Measurements from ENCODE around the gene SELENBP1.

Gene SELENBP1

GRCh38 chr1:151343587-151343986 is 28.9 kb downstream of the SELENBP1 start:
- Mint-ChIP-seq H3K27ac (peak overlapping the region; percentile 100), H3K9me3 (no peaks in the 10 kb centered on the region), H3K36me3 (peaks cover 29% of the 10 kb centered on the region), H3K4me3 (no peak overlapping the region), H3K27me3 (no peaks in the 10 kb centered on the region), H3K4me1 (peaks cover 48% of the 10 kb centered on the region)
- ATAC-seq (ENCODE audit: low read depth), result no peak
- no peak for DNase-seq (ENCODE audit: low spot score in 2 of 2)

DNA sequence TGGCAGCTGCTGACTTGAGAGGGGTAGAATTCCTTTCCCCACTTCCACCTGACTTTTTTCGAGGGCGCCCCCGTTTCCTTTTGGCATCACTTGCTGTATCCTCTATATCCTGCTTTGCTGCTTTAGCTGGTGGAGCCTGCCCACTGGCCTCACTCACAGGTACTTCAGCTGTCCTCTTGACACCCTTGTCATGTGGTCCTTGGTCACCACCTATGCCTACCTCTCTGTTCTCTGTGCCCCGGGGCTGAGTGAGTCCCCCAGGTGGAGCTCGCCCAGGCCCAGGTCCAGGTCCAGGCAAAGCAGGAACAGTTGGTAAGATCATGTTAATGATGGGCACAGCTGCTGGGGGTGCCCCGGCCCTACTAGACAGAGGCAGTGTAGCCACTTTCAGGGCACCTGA is 29.9 kb downstream of the SELENBP1 start:
- Mint-ChIP-seq H3K27me3 (no peaks in the 10 kb centered on the region), H3K9me3 (no peaks in the 10 kb centered on the region), H3K4me1 (peaks cover 41% of the 10 kb centered on the region), H3K4me3 (no peak overlapping the region), H3K27ac (peak overlapping the region; percentile 82), H3K36me3 (peaks cover 29% of the 10 kb centered on the region)
- ATAC-seq (ENCODE audit: low read depth) (no peak), DNase-seq (ENCODE audit: low spot score in 2 of 2) (no peak)

- Mint-ChIP-seq H3K4me3 (no peak overlapping the region), H3K27ac (no peak overlapping the region), H3K9me3 (no peaks in the 10 kb centered on the region), H3K4me1 (peaks cover 39% of the 10 kb centered on the region), H3K36me3 (peaks cover 29% of the 10 kb centered on the region), H3K27me3 (no peaks in the 10 kb centered on the region)
- DNase-seq (ENCODE audit: low spot score in 2 of 2) (no peak), ATAC-seq (ENCODE audit: low read depth) (no peak)
These were observed 30.5 kb downstream of the SELENBP1 start for GRCh38 chr1:151342021-151342420.

DNA sequence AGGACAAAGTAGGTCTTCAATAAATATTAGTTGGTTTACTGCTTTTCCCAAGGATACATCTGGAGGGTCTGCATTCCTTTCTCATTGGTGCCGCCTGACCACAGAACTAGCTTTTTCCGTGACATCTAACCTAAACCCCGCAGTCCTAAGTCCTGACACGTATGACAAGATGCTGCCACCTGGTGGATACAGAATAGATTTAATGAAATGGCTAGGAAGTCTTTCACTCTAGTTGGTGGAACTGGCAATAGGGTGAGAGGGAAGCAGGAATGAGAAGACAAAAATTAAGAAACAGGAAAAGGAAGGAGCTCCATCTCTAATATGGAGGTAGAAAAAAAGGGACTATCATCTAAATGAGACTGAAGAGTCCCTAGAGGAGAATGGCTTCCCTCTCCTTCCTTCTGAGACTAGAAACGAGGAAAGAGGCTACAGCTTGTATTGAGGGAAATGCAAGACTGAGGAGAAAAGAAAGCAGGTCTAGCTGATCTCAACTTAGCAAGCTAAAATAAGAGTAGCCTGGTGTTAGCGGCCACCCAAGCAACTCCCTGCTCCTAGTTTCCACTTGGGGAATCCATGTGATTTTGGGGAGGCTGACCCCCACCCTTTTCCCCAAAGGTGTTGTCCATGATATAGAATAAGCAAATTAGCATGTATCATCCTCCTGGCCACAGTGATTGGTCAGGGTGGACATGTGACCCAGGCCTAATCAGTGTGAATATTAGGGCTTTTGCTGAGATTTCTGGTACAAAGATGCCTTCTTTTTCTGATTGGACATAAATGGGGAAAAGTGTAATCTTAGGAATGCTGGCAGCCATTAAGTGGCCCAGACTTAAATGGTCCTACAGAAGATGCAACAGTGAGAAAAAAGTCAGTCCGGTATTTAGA is 31.4 kb downstream of the SELENBP1 start:
- Mint-ChIP-seq H3K9me3 (no peaks in the 10 kb centered on the region), H3K27ac (peak overlapping the region; percentile 14), H3K36me3 (peaks cover 27% of the 10 kb centered on the region), H3K4me1 (peaks cover 32% of the 10 kb centered on the region), H3K4me3 (no peak overlapping the region), H3K27me3 (no peaks in the 10 kb centered on the region)
- peak; percentile 88 for ATAC-seq (ENCODE audit: low read depth)
- peak; percentile 46 to 63 for DNase-seq (ENCODE audit: low spot score in 2 of 2)

DNA sequence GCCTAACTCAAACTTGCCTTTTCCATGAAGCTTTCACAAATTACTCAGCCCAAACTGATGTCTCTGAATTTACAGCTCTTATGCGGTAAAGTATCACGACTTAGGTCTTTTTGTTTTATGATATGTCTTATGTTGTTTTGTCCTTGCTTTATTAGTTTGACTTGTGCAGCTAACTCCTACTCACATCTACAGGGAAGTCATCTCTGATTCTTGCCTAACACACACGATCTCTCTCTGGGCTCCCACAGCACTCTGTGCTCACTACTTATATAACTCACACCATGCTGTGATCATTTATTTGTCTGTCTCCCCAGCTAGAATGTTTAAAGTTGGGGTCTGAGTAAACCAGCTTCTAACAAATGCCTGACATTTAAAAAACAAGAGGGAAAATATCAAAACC is 35.9 kb downstream of the SELENBP1 start:
- H3K36me3 Mint-ChIP-seq, result peaks cover 6% of the 10 kb centered on the region
- H3K9me3 Mint-ChIP-seq, result no peaks in the 10 kb centered on the region
- H3K27me3 Mint-ChIP-seq, result no peaks in the 10 kb centered on the region
- no peak overlapping the region for H3K4me3 Mint-ChIP-seq
- no peak overlapping the region for H3K27ac Mint-ChIP-seq
- H3K4me1 Mint-ChIP-seq, result peaks cover 6% of the 10 kb centered on the region
- no peak for DNase-seq (ENCODE audit: low spot score in 2 of 2)
- ATAC-seq (ENCODE audit: low read depth), result no peak

GRCh38 chr1:151334822-151335221 is 37.7 kb downstream of the SELENBP1 start:
- Mint-ChIP-seq H3K36me3 (peaks cover 6% of the 10 kb centered on the region), H3K4me3 (no peak overlapping the region), H3K27ac (no peak overlapping the region), H3K4me1 (peaks cover under 1% of the 10 kb centered on the region), H3K27me3 (no peaks in the 10 kb centered on the region), H3K9me3 (no peaks in the 10 kb centered on the region)
- ATAC-seq (ENCODE audit: low read depth), result no peak
- DNase-seq (ENCODE audit: low spot score in 2 of 2), result no peak

DNA sequence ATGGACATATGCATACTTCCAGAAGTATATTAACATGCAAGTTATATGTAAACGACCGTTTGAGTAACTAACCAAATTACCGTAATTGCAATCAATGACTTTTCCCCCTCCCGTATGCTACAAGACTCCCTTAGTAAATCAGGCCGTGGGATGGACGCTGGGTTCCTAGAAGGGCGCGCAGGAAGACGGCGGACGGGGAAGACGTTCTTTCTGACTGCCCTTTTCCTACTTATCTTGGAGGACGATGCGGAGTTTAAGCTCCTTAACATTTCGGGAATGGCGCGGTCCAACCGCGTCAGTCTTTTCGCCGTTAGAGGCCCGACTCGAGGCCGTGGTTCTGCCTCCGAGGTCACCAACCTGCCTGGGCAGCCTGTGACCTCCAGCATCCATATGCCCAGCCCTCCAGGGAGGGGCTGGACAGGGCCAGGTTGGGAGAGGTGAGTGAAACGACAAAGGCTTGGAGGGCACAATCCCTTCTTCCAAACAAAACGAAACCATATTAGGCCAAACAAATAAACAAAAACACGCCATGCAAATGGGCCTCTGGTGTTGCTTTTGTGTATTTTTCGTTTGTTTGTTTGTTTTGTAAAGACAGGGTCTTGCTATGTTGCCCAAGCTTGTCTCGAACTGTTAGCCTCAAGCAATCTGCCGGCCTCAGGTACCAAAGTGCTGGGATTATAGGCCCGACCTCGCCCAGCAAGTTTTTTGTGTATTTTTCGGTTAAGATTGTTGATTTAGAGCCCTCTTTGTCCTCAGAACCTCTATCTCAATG is 44.4 kb downstream of the SELENBP1 start:
- peak overlapping the region; percentile 99 for H3K27ac Mint-ChIP-seq
- ATAC-seq (ENCODE audit: low read depth), result peak; percentile 1
- peak in 1 of 2 donors; percentile 20 for DNase-seq (ENCODE audit: low spot score in 2 of 2)
- peak overlapping the region; percentile 96 for H3K4me3 Mint-ChIP-seq
- H3K27me3 Mint-ChIP-seq, result no peaks in the 10 kb centered on the region
- H3K9me3 Mint-ChIP-seq, result no peaks in the 10 kb centered on the region
- H3K4me1 Mint-ChIP-seq, result peaks cover 24% of the 10 kb centered on the region
- H3K36me3 Mint-ChIP-seq, result peaks cover 15% of the 10 kb centered on the region

DNA sequence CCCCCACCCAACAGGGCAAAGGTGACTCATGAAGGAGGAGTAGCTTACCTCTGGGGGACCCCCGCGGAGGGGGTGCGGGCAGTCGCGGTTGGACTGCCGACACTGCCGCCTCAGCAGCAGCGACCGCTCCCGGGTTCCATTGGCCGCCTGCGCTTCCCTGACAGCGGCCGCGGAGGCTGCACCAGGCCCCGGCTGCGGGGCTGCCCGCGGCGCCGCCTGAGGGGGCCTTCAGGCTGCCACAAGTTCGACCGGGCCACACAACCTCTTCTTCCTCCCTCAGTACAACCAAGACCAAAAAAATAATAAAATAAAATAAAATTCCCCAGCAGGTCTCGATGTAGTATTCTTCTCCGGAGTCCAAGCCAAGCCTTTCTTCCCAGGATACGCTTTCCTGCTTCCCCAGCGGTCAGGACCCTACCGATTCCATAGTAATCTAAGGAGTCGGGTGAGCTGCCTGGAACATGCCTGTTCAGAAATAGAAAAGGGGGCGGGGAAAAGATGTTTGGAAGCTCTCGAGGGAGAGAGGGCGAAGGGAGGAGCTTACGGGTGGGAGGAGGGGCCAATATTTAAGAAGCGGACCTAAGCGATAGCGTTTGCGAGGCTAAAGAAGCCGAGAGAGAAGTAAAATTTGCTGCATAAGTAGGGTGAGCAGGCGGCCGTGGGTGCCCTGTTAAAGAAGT is 45.1 kb downstream of the SELENBP1 start, which contains the start of gene PI4KB:
PI4KB (minus strand) TSS at position 194 of the 680 bp plus-strand sequence. CDS start 10,935 bp downstream, outside the sequence.
- Mint-ChIP-seq H3K9me3 (no peaks in the 10 kb centered on the region), H3K4me1 (peaks cover 28% of the 10 kb centered on the region), H3K27ac (peak within 1 kb of the TSS; percentile 99), H3K27me3 (no peaks in the 10 kb centered on the region), H3K36me3 (peaks cover 18% of the 10 kb centered on the region), H3K4me3 (peak within 1 kb of the TSS; percentile 96)
- DNase-seq (ENCODE audit: low spot score in 2 of 2) (peak; percentile 76 to 95), ATAC-seq (ENCODE audit: low read depth) (peak; percentile 85)

DNA sequence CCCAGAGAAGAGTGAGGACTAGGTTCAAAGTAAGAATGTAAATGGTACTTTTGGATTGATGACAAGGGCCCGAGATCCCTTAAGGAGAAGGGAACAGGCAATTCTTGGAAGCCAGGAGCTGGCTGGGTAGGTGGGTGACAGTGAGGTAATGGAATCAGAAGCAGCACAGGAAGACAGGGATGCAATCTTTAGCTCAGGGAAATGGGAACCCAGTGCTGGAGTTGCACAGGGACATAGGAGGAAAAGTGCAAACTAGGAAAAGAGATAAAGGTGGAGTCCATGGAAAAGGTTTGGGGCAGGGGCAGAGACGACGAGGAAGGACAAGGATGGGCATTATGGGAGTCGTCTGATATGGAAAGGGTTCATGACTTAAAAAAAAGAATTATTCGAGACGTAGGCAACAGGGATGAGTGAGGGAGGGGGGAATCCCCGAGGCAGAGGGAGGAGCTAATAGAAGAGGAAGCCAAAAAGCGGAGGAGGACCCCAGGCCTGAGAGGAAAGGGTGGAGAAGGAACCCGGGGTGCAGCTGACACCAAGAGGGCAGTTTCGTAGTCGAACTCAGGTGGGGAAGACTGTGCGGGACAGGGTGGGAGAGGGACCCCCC is 45.8 kb downstream of the SELENBP1 start:
- no peaks in the 10 kb centered on the region for H3K27me3 Mint-ChIP-seq
- DNase-seq (ENCODE audit: low spot score in 2 of 2) (peak in 1 of 2 donors; percentile 57), ATAC-seq (ENCODE audit: low read depth) (peak; percentile 67)
- peak overlapping the region; percentile 99 for H3K27ac Mint-ChIP-seq
- H3K4me1 Mint-ChIP-seq, result peaks cover 30% of the 10 kb centered on the region
- H3K4me3 Mint-ChIP-seq, result peak overlapping the region; percentile 96
- peaks cover 19% of the 10 kb centered on the region for H3K36me3 Mint-ChIP-seq
- no peaks in the 10 kb centered on the region for H3K9me3 Mint-ChIP-seq

GRCh38 chr1:151325646-151326429 is 46.7 kb downstream of the SELENBP1 start:
- Mint-ChIP-seq H3K4me3 (peak overlapping the region; percentile 96), H3K4me1 (peaks cover 30% of the 10 kb centered on the region)

DNA sequence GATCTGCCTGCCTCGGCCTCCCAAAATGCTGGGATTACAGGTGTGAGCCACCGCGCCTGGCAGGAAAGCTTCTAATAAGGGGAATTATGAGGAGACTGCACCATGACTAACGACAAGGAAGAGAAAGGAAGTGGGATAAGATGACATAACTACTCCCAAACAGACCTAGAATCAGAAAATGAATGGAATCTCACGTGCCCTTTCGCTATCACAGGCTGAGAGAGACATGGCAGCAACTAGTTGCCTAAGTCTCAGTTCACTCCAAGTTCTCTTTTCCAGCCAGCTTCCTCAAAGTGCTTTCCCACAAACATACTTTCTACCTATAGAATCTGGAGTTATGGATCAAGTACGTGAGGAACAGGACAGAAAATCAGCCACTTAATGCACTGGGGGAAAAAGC is 47.3 kb downstream of the SELENBP1 start:
- Mint-ChIP-seq H3K36me3 (peaks cover 26% of the 10 kb centered on the region), H3K27me3 (no peaks in the 10 kb centered on the region), H3K27ac (peak overlapping the region; percentile 99), H3K4me3 (peak overlapping the region; percentile 8), H3K4me1 (peaks cover 36% of the 10 kb centered on the region), H3K9me3 (no peaks in the 10 kb centered on the region)
- no peak for ATAC-seq (ENCODE audit: low read depth)
- no peak for DNase-seq (ENCODE audit: low spot score in 2 of 2)

More at GRCh38 chr1:151325646-151326429, 46.7 kb downstream of the SELENBP1 start:
- H3K27ac Mint-ChIP-seq, result peak overlapping the region; percentile 99
- no peaks in the 10 kb centered on the region for H3K27me3 Mint-ChIP-seq
- DNase-seq (ENCODE audit: low spot score in 2 of 2) (no peak), ATAC-seq (ENCODE audit: low read depth) (no peak)
- H3K36me3 Mint-ChIP-seq, result peaks cover 20% of the 10 kb centered on the region
- no peaks in the 10 kb centered on the region for H3K9me3 Mint-ChIP-seq

DNA sequence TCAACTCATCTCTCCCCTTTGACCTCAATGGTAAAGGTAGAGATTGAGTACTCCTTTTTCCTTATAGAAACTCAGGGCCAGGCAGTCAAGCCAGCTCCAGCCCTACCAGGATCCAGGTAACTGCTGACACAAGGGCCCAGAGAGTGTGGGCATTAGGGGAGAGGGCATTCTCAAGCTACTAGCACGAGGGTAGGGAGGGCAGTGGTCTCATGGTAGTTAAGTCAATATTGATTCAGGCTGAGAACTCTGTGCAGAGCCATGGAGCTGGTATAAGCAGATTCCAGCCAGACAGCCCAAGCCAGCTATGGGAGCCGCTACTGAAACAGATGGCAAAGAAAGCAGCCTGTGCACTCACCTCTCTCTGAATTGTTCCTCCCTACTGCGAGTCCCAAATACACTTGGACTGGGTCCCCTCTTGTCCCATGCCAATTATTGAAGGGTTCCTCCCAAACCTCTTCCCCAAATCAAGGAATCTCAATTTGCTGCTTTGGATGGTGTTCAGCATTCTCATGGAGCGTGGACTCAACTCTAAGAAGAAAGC is 48.0 kb downstream of the SELENBP1 start:
- H3K4me1 Mint-ChIP-seq, result peaks cover 36% of the 10 kb centered on the region
- H3K27ac Mint-ChIP-seq, result no peak overlapping the region
- no peak for DNase-seq (ENCODE audit: low spot score in 2 of 2)
- H3K36me3 Mint-ChIP-seq, result peaks cover 26% of the 10 kb centered on the region
- H3K27me3 Mint-ChIP-seq, result no peaks in the 10 kb centered on the region
- H3K9me3 Mint-ChIP-seq, result no peaks in the 10 kb centered on the region
- no peak for ATAC-seq (ENCODE audit: low read depth)
- H3K4me3 Mint-ChIP-seq, result no peak overlapping the region

DNA sequence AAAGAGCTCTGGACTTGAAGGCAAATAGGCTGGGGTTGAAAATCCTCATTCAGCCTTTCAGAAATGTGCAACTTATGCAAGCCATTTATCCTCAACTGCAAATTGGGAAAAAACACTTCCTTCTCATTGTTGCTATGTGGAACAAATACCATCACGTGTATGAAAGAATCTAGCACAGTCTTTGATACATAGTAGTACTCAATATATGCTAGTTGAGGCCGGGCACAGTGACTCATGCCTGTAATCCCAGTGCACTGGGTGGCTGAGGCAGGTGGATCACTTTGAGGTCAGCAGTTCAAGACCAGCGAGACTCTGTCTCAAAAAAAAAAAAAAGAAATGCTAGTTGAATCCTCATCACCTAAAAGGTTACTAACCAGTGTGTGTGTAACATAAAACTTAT is 53.5 kb downstream of the SELENBP1 start:
- Mint-ChIP-seq H3K4me1 (peaks cover 22% of the 10 kb centered on the region), H3K27ac (no peak overlapping the region)

More for the DNA sequence above, 53.5 kb downstream of the SELENBP1 start:
- Mint-ChIP-seq H3K27me3 (no peaks in the 10 kb centered on the region), H3K36me3 (peaks cover 33% of the 10 kb centered on the region), H3K9me3 (no peaks in the 10 kb centered on the region), H3K4me3 (no peak overlapping the region)
- DNase-seq (ENCODE audit: low spot score in 2 of 2) (no peak), ATAC-seq (ENCODE audit: low read depth) (no peak)

Data from memory B cell (primary cell).